IPS DF 19.7 (cell line): Measurements from ENCODE around the gene PPT2.
"Not testable (repeated sequence)": the region's sequence is repeated elsewhere in the genome, so short reads cannot be mapped to it uniquely, and the experiment has no call there.

Source experiments
- DNase-seq: peaks from one replicate; pipeline ENCODE4 v3.0.0-alpha.2; 2013; ENCODE audit warnings: low read depth, low spot score

Gene PPT2

DNA sequence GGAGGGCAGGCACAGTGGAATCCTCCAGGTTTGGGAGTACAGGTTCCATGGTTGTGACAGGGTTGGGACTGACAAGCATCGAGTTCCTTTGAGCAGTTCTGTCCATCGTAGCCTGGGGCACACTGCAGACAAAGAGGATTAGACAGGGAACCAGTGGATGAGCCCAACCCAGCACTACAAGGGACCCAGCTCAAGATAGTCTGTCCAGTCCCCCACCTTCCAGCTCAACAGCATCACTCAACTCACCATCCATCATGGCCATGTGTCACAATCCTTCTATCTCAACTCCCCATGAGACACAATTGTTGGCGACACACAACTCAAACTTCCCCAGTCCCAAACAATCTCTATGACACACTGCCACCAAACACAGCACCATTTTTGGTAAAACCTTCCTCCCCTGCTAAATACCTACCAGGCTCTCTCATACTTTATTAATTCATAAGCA, 50.4 kb downstream of the PPT2 start:
- no peak for DNase-seq

- no peak for DNase-seq
These were observed 55.1 kb downstream of the PPT2 start for GRCh38 chr6:32208996-32209395.

DNA sequence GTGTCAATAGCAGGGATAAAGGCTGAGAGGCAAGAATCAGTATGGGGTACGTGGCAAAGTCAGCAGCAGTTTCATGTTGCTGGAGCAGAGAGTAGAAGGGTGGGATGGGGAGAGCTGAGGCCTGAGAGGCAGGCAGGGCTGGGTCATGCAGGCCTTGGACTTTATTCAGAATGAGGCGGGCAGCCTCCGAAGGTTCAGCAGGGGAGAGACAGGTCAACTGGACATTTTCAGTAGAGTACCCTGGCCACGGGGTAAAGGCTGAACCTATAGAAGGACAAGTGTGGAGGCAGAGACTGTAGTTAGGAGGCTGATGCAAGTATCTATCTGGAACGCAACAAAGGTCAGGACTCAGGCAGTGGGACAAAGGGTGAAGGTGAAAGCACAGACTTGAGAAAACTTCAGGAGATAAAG, 56.3 kb downstream of the PPT2 start:
- no peak for DNase-seq

DNA sequence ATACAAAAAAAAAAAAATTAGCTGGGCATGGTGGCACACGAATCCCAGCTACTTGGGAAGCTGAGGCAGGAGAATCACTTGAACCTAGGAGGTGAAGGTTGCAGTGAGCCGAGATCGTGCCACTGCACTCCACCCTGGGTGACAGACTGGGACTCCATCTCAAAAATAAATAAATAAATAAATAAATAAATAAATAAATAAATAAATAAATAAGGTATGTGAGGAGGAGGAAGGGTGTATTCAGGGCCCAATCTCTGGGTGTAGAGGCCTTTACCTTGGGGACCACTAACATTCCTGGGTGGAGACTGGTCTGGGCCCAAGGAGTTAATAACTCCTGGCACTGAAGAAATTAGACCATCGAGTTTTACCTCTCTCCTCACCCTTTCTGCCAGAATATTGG, 57.5 kb downstream of the PPT2 start:
- DNase-seq = not testable (repeated sequence)

DNA sequence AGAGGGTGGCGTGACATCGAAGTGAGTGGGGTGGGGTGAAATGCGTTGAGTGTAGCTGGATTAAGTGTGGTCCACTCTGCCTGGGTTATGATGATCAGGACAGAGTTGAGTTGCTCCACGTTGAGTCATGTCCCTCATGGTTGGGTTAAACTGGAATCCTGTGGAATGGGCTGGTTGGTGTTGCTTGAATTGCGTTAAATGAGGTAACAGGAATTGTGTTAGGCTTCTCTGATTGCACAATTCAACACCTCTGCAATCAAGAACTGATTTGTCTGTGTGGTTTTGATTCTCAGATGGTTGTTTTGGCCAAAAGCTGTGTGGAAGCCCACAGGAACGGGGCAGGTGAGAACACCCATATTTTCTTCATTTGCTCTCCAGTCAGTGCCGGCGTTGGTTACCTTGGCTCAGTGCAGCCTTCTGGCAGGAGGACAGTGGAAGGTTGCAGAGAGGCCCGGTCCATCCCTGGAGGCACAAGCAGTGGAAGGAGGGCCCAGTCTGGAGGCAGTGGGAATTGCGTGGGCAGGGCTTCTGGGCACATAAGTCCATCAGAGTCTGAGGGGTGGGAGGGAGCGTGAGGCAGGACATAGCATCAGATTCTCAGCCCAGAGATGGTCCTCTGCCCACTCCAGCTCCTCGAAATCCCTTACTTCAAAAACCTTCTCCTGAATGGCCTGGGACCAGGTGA, 58.3 kb downstream of the PPT2 start:
- no peak for DNase-seq
